Karpas-422 (cell line): ENCODE results near the gene CSF1. TPM values are rescaled to one million over a fixed set of nuclear protein-coding genes. Genes with fewer than 3 reads are reported as not detected.
A peak's percentile ranks its signal among the peaks of the same experiment; 100 is the strongest.
"Not testable (repeated sequence)": the region's sequence is repeated elsewhere in the genome, so short reads cannot be mapped to it uniquely, and the experiment has no call there.

Experiments
- DNase-seq: peaks from one replicate; pipeline ENCODE4 v3.0.0-alpha.2; 2015
- H2AFZ ChIP-seq: fragments of 200-600 bp; sonication (generic); 2 replicates; pipeline ENCODE4 v1.6.1; 2014; ENCODE audit warnings: antibody characterized with exemption, low read length, mixed read lengths
- H3K27ac ChIP-seq: fragments of 200-600 bp; sonication (generic); 2 replicates; pipeline ENCODE4 v1.5.1; 2014; ENCODE audit warnings: mild to moderate bottlenecking, low read length, moderate library complexity
- H3K27me3 ChIP-seq: fragments of 200-600 bp; sonication (generic); 2 replicates; pipeline ENCODE4 v1.6.1; 2014; ENCODE audit warnings: low read length, mixed read lengths
- H3K36me3 ChIP-seq: fragments of 200-600 bp; sonication (generic); 2 replicates; pipeline ENCODE4 v1.6.1; 2014; ENCODE audit warnings: low read length, mixed read lengths; ENCODE audit not compliant: insufficient read depth
- H3K4me1 ChIP-seq: fragments of 200-600 bp; sonication (generic); 2 replicates; pipeline ENCODE4 v1.6.1; 2014; ENCODE audit warnings: mild to moderate bottlenecking, low read length, mixed read lengths
- H3K4me2 ChIP-seq: fragments of 200-600 bp; sonication (generic); 2 replicates; pipeline ENCODE4 v1.6.1; 2014; ENCODE audit warnings: low read length, low read depth, mild to moderate bottlenecking; ENCODE audit not compliant: poor library complexity, severe bottlenecking
- H3K4me3 ChIP-seq: fragments of 200-600 bp; sonication (generic); 2 replicates; pipeline ENCODE4 v1.5.1; 2014; ENCODE audit warnings: mild to moderate bottlenecking, antibody characterized with exemption, low read length, mixed read lengths
- H3K79me2 ChIP-seq: fragments of 200-600 bp; sonication (generic); 2 replicates; pipeline ENCODE4 v1.6.1; 2014; ENCODE audit warnings: mild to moderate bottlenecking, low read length, mixed read lengths
- H3K9ac ChIP-seq: fragments of 200-600 bp; sonication (generic); 2 replicates; pipeline ENCODE4 v1.6.0; 2014; ENCODE audit warnings: low read length
- H3K9me2 ChIP-seq: fragments of 200-600 bp; sonication (generic), shearing (Covaris generic); replicated peaks from 2 replicates; pipeline ENCODE4 v1.6.0; 2014; ENCODE audit warnings: mild to moderate bottlenecking, low read length, moderate library complexity; ENCODE audit not compliant: insufficient read depth
- H3K9me3 ChIP-seq: fragments of 300-700, 200-600 bp; sonication (generic); 2 replicates; pipeline ENCODE4 v1.6.1; 2014; ENCODE audit warnings: low read length, mixed read lengths
- H4K20me1 ChIP-seq: fragments of 200-600 bp; sonication (generic); 2 replicates; pipeline ENCODE4 v1.6.1; 2014; ENCODE audit warnings: mild to moderate bottlenecking, antibody characterized with exemption, low read length, low read depth; ENCODE audit not compliant: insufficient read depth
- total RNA-seq: library from RNA; depleted of rRNA; stranded (reverse); fragments of >200 nt; shearing (Covaris generic); gene quantifications from 2 replicates; pipeline ENCODE4 v1.2.3, GENCODE V29; 2014; ENCODE audit warnings: low replicate concordance

CSF1 gene
- total RNA-seq, 1 experiment from 2014 or later: 0.07 TPM

DNA sequence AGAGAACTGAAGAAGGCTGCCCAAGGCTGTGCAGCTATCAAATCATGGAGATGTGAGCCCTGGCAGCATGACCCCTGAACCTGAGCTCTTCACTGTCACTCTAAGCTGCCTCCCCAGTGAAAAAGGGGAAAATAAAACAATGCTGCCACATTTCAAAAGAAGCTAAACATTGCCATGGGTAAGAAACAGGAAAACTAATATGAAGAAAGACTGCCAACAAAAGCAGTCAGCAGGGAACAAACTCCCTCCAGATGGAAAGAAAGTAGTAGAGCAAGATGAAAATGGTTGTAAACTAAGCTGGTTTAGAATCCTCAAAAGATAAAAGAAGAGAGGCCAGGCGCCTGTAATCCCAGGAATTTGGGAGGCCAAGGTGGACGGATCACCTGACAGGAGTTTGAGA lies 36.2 kb upstream of the CSF1 start:
- Histone ChIP-seq H2AFZ (no peak overlapping the region), H3K9me3 (no peaks in the 10 kb centered on the region), H3K4me3 (no peak overlapping the region), H3K79me2 (no peaks in the 10 kb centered on the region), H3K4me1 (peaks cover 8% of the 10 kb centered on the region), H3K4me2 (no peak overlapping the region), H3K9me2 (no peaks in the 10 kb centered on the region), H4K20me1 (no peaks in the 10 kb centered on the region), H3K9ac (no peak overlapping the region), H3K36me3 (no peaks in the 10 kb centered on the region), H3K27ac (no peak overlapping the region), H3K27me3 (no peaks in the 10 kb centered on the region)
- DNase-seq: no peak

DNA sequence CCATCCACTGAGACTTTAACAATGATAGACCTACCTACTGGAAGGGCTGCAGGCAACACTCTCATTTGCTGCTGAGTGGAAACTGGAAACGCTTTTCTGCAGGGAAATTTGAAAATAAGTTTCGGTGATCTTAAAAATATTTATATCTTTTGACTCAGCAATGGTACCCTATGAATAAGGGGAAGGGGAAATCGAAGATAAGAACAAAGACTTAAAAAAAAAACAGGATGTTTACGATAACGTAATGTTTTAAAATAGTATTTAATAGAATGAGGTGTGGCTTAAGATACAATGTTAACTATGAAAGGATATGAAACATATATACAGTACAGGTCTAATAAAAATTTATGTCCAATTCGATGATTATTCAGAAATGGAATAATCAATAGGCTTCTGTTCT lies 34.8 kb upstream of the CSF1 start:
- Histone ChIP-seq H4K20me1 (no peaks in the 10 kb centered on the region), H3K9ac (no peak overlapping the region), H3K4me3 (no peak overlapping the region), H3K79me2 (no peaks in the 10 kb centered on the region), H3K4me1 (peaks cover 8% of the 10 kb centered on the region), H3K27me3 (no peaks in the 10 kb centered on the region), H3K9me2 (no peaks in the 10 kb centered on the region), H3K36me3 (no peaks in the 10 kb centered on the region), H3K9me3 (no peaks in the 10 kb centered on the region), H2AFZ (no peak overlapping the region), H3K27ac (no peak overlapping the region), H3K4me2 (no peak overlapping the region)
- no peak for DNase-seq

DNA sequence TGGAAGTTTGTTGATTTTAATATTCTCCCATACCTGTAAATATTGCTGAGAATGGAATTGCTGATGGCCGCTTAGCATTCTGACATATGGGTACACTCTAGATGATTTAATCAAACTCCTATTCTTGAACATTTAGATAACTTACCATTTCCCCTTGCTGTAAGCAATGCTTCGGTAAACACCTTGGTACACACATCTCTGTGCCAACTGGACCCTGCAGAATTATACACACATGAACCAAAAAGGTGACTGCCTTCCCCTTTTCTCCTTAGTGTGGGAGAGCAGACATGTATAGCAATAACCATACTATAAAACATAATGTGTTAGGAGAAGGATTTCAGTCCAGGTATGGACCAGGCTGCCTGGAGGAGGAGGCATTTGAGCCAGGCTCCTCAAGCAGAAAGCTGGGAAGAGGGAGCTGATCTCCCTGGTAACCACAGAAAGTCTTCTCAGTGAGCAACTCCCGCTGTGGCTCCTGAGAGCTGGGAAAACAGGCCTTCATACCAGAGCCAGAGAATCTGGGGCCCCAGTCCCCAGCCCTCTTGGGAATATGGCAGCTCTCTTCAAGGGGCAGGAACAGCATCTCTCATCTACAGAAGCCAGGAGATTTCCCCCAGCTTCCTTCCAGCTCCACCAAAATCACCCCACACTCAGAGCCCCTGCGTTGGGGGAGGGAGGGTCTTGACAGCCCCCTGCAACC lies 33.9 kb upstream of the CSF1 start:
- Histone ChIP-seq H3K4me3 (no peak overlapping the region), H4K20me1 (no peaks in the 10 kb centered on the region), H3K4me2 (no peak overlapping the region), H3K27me3 (no peaks in the 10 kb centered on the region), H3K36me3 (no peaks in the 10 kb centered on the region), H3K79me2 (no peaks in the 10 kb centered on the region), H3K9me2 (no peaks in the 10 kb centered on the region), H2AFZ (no peak overlapping the region), H3K27ac (no peak overlapping the region), H3K9me3 (no peaks in the 10 kb centered on the region), H3K4me1 (peaks cover 8% of the 10 kb centered on the region), H3K9ac (no peak overlapping the region)
- no peak for DNase-seq

DNA sequence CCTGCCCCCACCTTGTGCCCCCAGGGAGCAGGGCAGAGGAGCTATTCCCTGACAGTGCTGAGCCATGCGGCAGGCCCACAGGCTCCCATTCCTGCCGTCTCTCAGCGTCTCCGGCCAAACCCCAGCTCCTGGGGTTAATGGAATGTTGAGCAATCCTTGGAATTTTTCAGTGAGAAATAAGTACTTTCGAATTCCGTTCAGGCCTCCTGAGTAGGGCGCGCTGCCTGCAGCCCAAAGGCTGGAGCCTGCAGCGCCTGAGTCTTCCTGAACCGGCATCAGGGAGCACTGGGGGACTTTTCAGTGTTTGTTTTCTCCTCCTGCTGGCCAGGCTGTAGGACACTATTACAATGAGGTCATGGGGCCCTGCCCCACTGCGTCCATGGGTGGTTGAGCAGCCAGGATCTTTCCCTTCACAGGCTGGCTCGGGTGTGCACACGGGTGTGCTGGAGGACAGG lies 33.3 kb upstream of the CSF1 start:
- Histone ChIP-seq H3K4me3 (no peak overlapping the region), H3K9me2 (no peaks in the 10 kb centered on the region), H3K9ac (no peak overlapping the region), H3K79me2 (no peaks in the 10 kb centered on the region), H3K4me1 (peaks cover 8% of the 10 kb centered on the region), H3K27ac (no peak overlapping the region), H3K36me3 (no peaks in the 10 kb centered on the region), H3K27me3 (no peaks in the 10 kb centered on the region), H3K9me3 (no peaks in the 10 kb centered on the region), H3K4me2 (no peak overlapping the region), H4K20me1 (no peaks in the 10 kb centered on the region), H2AFZ (no peak overlapping the region)
- no peak for DNase-seq

DNA sequence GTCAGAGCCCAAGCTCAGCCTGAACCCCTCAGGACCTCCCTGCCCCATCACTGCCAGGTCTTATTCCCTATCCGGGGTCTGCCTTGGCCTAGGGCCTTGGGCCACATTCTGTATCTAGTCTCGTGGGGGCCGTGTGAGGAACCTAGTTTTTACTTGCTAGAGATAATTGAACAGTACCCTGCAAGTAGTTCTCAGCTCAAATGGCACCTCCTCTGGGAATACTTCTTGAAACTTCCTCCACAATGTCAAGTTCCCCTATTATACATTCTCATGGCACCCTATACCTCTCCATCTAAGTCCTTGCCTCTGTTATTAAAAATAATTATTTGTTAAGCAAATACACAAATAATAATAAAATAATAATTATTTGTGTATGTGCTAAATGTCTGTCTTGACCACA lies 32.9 kb upstream of the CSF1 start:
- Histone ChIP-seq H3K4me1 (peaks cover 8% of the 10 kb centered on the region), H3K4me3 (no peak overlapping the region), H3K9me3 (no peaks in the 10 kb centered on the region), H3K4me2 (no peak overlapping the region), H3K9ac (no peak overlapping the region), H3K27me3 (no peaks in the 10 kb centered on the region), H3K27ac (no peak overlapping the region), H4K20me1 (no peaks in the 10 kb centered on the region), H3K9me2 (no peaks in the 10 kb centered on the region), H3K36me3 (no peaks in the 10 kb centered on the region), H3K79me2 (no peaks in the 10 kb centered on the region), H2AFZ (no peak overlapping the region)
- DNase-seq: peak; percentile 77

DNA sequence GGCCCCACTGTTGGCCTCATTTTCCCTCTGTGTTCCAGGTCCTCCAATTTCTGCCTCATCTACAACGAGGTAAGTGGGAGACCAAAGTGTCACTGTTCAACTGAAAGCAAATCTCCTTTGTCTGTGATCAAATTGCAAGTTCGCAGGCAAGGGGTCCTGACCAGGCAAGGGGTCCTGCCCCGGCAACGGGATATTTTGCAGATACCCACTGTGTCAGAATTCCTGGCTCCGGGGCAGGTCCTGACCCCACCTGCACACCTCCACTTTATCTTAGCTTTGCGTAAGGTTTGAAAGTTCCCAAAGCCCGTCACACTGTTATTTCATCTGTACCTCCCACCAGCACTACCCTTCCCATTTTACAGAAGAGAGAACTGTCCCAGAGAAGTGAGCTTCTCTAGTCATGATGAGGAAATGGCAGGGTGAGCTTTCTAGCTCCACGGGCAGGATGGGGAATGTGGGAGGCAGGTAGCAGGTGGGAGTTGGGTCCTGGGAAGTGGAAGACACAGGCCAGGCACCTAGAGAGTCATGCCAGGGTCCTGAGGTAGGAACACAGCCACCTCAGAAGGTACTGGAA lies 32.0 kb upstream of the CSF1 start:
- Histone ChIP-seq H3K79me2 (no peaks in the 10 kb centered on the region), H3K9me3 (no peaks in the 10 kb centered on the region), H2AFZ (no peak overlapping the region), H3K9me2 (no peaks in the 10 kb centered on the region), H3K9ac (no peak overlapping the region), H3K4me1 (peaks cover 8% of the 10 kb centered on the region), H3K27ac (no peak overlapping the region), H3K36me3 (no peaks in the 10 kb centered on the region), H3K4me3 (no peak overlapping the region), H3K27me3 (no peaks in the 10 kb centered on the region), H4K20me1 (no peaks in the 10 kb centered on the region), H3K4me2 (no peak overlapping the region)
- DNase-seq: peak; percentile 37

DNA sequence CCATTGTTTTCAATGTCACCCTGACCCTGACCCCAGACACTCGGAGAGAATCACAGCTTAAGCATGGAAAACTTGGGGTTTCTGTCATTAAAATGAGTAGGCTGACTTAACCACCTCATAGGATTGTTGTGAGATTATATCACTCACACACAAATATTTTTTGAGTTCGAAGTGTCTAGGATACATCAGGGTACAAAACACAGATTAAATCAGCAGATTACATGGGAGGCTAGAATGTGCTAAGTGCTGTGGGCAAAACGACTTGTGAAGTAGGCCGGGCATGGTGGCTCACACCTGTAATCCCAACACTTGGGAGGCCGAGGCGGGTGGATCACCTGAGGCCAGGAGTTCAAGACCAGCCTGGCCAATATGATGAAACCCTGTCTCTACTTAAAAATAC lies 31.3 kb upstream of the CSF1 start:
- H3K4me1 ChIP-seq, H3K9me2 ChIP-seq, H3K27ac ChIP-seq, H3K27me3 ChIP-seq, H3K36me3 ChIP-seq, H3K79me2 ChIP-seq, H2AFZ ChIP-seq, H3K4me2 ChIP-seq, H3K9ac ChIP-seq, H3K4me3 ChIP-seq, H3K9me3 ChIP-seq, H4K20me1 ChIP-seq: not testable (repeated sequence)
- DNase-seq: peak; percentile 15

DNA sequence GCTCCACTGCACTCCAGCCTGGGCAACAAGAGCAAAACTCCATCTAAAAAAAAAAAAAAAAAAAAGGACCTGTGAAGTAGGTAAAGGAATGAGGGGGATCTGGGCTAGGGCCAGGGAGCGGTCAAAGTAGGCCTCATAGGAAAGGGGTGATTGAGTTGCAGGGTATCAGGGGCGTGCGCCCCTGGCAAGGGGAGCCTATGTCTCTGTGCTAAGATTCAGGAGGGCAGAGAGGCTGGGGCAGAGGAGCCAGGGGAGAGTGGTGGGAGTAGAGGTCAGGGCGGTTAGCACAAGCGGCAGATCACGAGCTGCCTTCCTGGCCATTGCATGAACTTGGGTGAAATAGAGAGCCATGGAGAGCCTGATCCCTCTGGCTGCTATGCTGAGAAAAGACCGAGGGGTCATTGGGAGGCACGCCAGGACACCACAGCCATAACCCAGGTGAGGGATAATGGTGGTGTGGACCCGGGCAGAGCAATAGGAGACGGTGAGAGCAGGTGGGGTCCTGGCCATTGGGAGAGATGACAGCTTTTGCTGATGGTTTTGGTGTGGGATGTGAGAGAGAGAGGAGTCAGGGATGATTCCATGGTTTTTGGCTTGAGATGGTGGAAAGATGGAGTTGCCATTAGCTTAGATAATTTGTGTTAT lies 30.6 kb upstream of the CSF1 start:
- Histone ChIP-seq H3K27ac (no peak overlapping the region), H3K9me2 (no peaks in the 10 kb centered on the region), H3K79me2 (no peaks in the 10 kb centered on the region), H3K9ac (no peak overlapping the region), H4K20me1 (no peaks in the 10 kb centered on the region), H3K4me1 (peaks cover 8% of the 10 kb centered on the region), H3K36me3 (no peaks in the 10 kb centered on the region), H3K9me3 (no peaks in the 10 kb centered on the region), H3K27me3 (no peaks in the 10 kb centered on the region), H3K4me3 (no peak overlapping the region), H3K4me2 (no peak overlapping the region), H2AFZ (no peak overlapping the region)
- DNase-seq: no peak
